Rectal smooth muscle tissue (tissue), 1 donor: ENCODE data around the gene NEUROD6.

Experiments used
- H3K27ac ChIP-seq: one replicate; pipeline ENCODE4 v1.7.0; 2013; ENCODE audit warnings: low read depth, low read length, inconsistent platforms
- H3K27me3 ChIP-seq: one replicate; pipeline ENCODE4 v1.7.0; 2013; ENCODE audit warnings: low read length; ENCODE audit not compliant: control insufficient read depth, insufficient read depth
- H3K36me3 ChIP-seq: one replicate; pipeline ENCODE4 v1.7.0; 2013; ENCODE audit warnings: low read length; ENCODE audit not compliant: control insufficient read depth, insufficient read depth
- H3K4me1 ChIP-seq: one replicate; pipeline ENCODE4 v1.7.0; 2013; ENCODE audit warnings: low read length; ENCODE audit not compliant: control insufficient read depth, insufficient read depth
- H3K4me3 ChIP-seq: one replicate; pipeline ENCODE4 v1.7.0; 2013; ENCODE audit warnings: low read length
- H3K9ac ChIP-seq: one replicate; pipeline ENCODE4 v1.7.0; 2013; ENCODE audit warnings: low read length

The NEUROD6 gene

GRCh38 chr7:31345421-31345820 lies 4.9 kb upstream of the NEUROD6 start:
- Histone ChIP-seq H3K4me3 (no peak overlapping the region), H3K27me3 (peaks cover 4% of the 10 kb centered on the region), H3K27ac (no peak overlapping the region), H3K9ac (no peak overlapping the region), H3K36me3 (no peaks in the 10 kb centered on the region), H3K4me1 (no peaks in the 10 kb centered on the region)

GRCh38 chr7:31343516-31344305 lies 3.2 kb upstream of the NEUROD6 start:
- Histone ChIP-seq H3K27ac (no peak overlapping the region), H3K27me3 (peaks cover 4% of the 10 kb centered on the region), H3K36me3 (no peaks in the 10 kb centered on the region), H3K9ac (no peak overlapping the region), H3K4me3 (no peak overlapping the region), H3K4me1 (no peaks in the 10 kb centered on the region)

GRCh38 chr7:31341141-31341540 lies 615 bp upstream of the NEUROD6 start:
- Histone ChIP-seq H3K4me1 (no peaks in the 10 kb centered on the region), H3K4me3 (no peak overlapping the region), H3K27ac (no peak overlapping the region), H3K9ac (no peak overlapping the region), H3K27me3 (peaks cover 9% of the 10 kb centered on the region), H3K36me3 (no peaks in the 10 kb centered on the region)

- Histone ChIP-seq H3K27ac (no peak overlapping the region), H3K27me3 (peaks cover 9% of the 10 kb centered on the region), H3K4me1 (no peaks in the 10 kb centered on the region), H3K4me3 (no peak overlapping the region), H3K9ac (no peak overlapping the region), H3K36me3 (no peaks in the 10 kb centered on the region)
Observed at GRCh38 chr7:31340051-31340450, 475 bp downstream of the NEUROD6 start.

GRCh38 chr7:31338706-31339105 lies 1.8 kb downstream of the NEUROD6 start:
- H3K4me3 ChIP-seq = no peak overlapping the region
- H3K9ac ChIP-seq = no peak overlapping the region
- no peak overlapping the region for H3K27ac ChIP-seq
- H3K36me3 ChIP-seq = no peaks in the 10 kb centered on the region
- no peaks in the 10 kb centered on the region for H3K4me1 ChIP-seq
- H3K27me3 ChIP-seq = peaks cover 9% of the 10 kb centered on the region

- Histone ChIP-seq H3K4me1 (no peaks in the 10 kb centered on the region), H3K36me3 (no peaks in the 10 kb centered on the region), H3K27me3 (peaks cover 9% of the 10 kb centered on the region), H3K4me3 (no peak overlapping the region), H3K27ac (no peak overlapping the region), H3K9ac (no peak overlapping the region)
Observed at GRCh38 chr7:31337002-31337565, 3.4 kb downstream of the NEUROD6 start.

- peaks cover 9% of the 10 kb centered on the region for H3K27me3 ChIP-seq
- no peak overlapping the region for H3K4me3 ChIP-seq
- H3K9ac ChIP-seq = no peak overlapping the region
- H3K27ac ChIP-seq = no peak overlapping the region
- H3K36me3 ChIP-seq = no peaks in the 10 kb centered on the region
- H3K4me1 ChIP-seq = no peaks in the 10 kb centered on the region
Observed at GRCh38 chr7:31336202-31337001, 4.1 kb downstream of the NEUROD6 start.

- Histone ChIP-seq H3K27me3 (peaks cover 8% of the 10 kb centered on the region), H3K27ac (no peak overlapping the region), H3K4me1 (no peaks in the 10 kb centered on the region), H3K9ac (no peak overlapping the region), H3K4me3 (no peak overlapping the region), H3K36me3 (no peaks in the 10 kb centered on the region)
Observed at GRCh38 chr7:31335884-31336201, 4.7 kb downstream of the NEUROD6 start.

- Histone ChIP-seq H3K4me3 (no peak overlapping the region), H3K9ac (no peak overlapping the region), H3K36me3 (no peaks in the 10 kb centered on the region), H3K4me1 (no peaks in the 10 kb centered on the region), H3K27ac (no peak overlapping the region), H3K27me3 (peaks cover 4% of the 10 kb centered on the region)
Observed at GRCh38 chr7:31335161-31335856, 5.2 kb downstream of the NEUROD6 start.

GRCh38 chr7:31333291-31333690 lies 7.2 kb downstream of the NEUROD6 start:
- H3K9ac ChIP-seq = no peak overlapping the region
- no peaks in the 10 kb centered on the region for H3K36me3 ChIP-seq
- H3K27ac ChIP-seq = no peak overlapping the region
- H3K27me3 ChIP-seq = peaks cover 2% of the 10 kb centered on the region
- H3K4me1 ChIP-seq = no peaks in the 10 kb centered on the region
- H3K4me3 ChIP-seq = no peak overlapping the region

- Histone ChIP-seq H3K27me3 (no peaks in the 10 kb centered on the region), H3K4me3 (no peak overlapping the region), H3K4me1 (no peaks in the 10 kb centered on the region), H3K9ac (no peak overlapping the region), H3K27ac (no peak overlapping the region), H3K36me3 (no peaks in the 10 kb centered on the region)
Observed at GRCh38 chr7:31327071-31327470, 13.5 kb downstream of the NEUROD6 start.

- Histone ChIP-seq H3K36me3 (no peaks in the 10 kb centered on the region), H3K27ac (no peak overlapping the region), H3K27me3 (no peaks in the 10 kb centered on the region), H3K9ac (no peak overlapping the region), H3K4me1 (no peaks in the 10 kb centered on the region), H3K4me3 (no peak overlapping the region)
Observed at GRCh38 chr7:31326416-31326815, 14.1 kb downstream of the NEUROD6 start.
